CD4-positive, alpha-beta T cell treated with Interleukin-4 for 1 hour (primary cell): ENCODE data around the gene KLK6.

Source experiments
- DNase-seq, 2 donors: peaks; one replicate each; pipeline ENCODE4 v3.0.0-alpha.2; 2020 to 2022

KLK6 gene

GRCh38 chr19:50909240-50910070 lies 59.9 kb downstream of the KLK6 start:
- peak in 1 of 2 donors; percentile 14 for DNase-seq
